Ovary (tissue), 9 donors: ENCODE measurements around the gene DSCAM. TPM values are rescaled to one million over a fixed set of nuclear protein-coding genes. Genes with fewer than 3 reads are reported as not detected.

ENCODE experiments used
- DNase-seq, 5 donors: peaks; one replicate each; pipeline ENCODE4 v3.0.0-alpha.2; 2019 to 2020
- H3K27ac ChIP-seq, 2 donors: fragments of 200-600 bp; one replicate each; pipeline versions ENCODE4 v1.5.1 to v1.8.0; 2019 to 2022
- H3K27me3 ChIP-seq: fragments of 200-600 bp; one replicate; pipeline ENCODE4 v1.8.0; 2022
- H3K36me3 ChIP-seq: fragments of 200-600 bp; sonication (generic); one replicate; pipeline ENCODE4 v1.5.1; 2019
- H3K4me1 ChIP-seq: one replicate; pipeline ENCODE4 v1.8.1; 2013; ENCODE audit warnings: mild to moderate bottlenecking, moderate library complexity; ENCODE audit not compliant: insufficient read depth
- H3K4me3 ChIP-seq: fragments of 200-600 bp; sonication (generic); one replicate; pipeline ENCODE4 v1.5.1; 2017
- H3K9me3 ChIP-seq, 2 donors: fragments of 200-600 bp in 1 of 2; sonication (generic) in 1 of 2; one replicate each; pipeline versions ENCODE4 v1.5.1 to v1.8.1; 2013 to 2019; ENCODE audit warnings: mild to moderate bottlenecking in 1 of 2, moderate library complexity in 1 of 2
- EP300 ChIP-seq: sonication (generic); formaldehyde crosslinking; IDR thresholded peaks from one replicate; pipeline ENCODE4 v1.6.1; 2017; ENCODE audit warnings: antibody characterized with exemption
- POLR2A ChIP-seq: fragments of 450-650 bp; IDR thresholded peaks from one replicate; pipeline ENCODE4 v1.6.1; 2017; ENCODE audit warnings: antibody characterized with exemption, mild to moderate bottlenecking, moderate library complexity
- WGBS, 3 donors: extraction: QIAGEN DNeasy Blood & Tissue Kit in 1 of 3; methylation state at CpG; one replicate each; pipeline versions ENCODE4 v1.1.5 to v1.1.7; 2013 to 2017; 5-methylcytosine and 5-hydroxymethylcytosine counted together
- intact Hi-C, 4 donors: fragments of 100-400 bp; cut with DNase I; formaldehyde crosslinking; loops; one replicate each; pipeline versions ENCODE4 v1.11.0 to v1.15.1; 2022 to 2023
- polyA plus RNA-seq, 2 donors: library from polyadenylated mRNA; stranded (reverse); fragments of 200-250 nt in 1 of 2; fragments of 350-450 nt in 1 of 2; fragmentation: Illumina TruSeq in 1 of 2; extraction: RNeasy Lipid Tissue Mini Kit (QIAGEN cat#74804) in 1 of 2; gene quantifications; one replicate each; pipeline ENCODE4 v1.2.3, GENCODE V29; 2013 to 2014
- total RNA-seq, 7 donors: library from RNA; depleted of rRNA in 2 of 7; stranded (reverse); fragments of >200 nt in 2 of 7; fragmentation: NEBNext Ultra II Directional in 3 of 7; extraction: Animal tissue kit (Norgen Biotek cat#: 25700) in 3 of 7; gene quantifications; one replicate each; pipeline versions ENCODE4 v1.1.0 to v1.2.4, GENCODE V29; 2016 to 2023
- TF ChIP-seq, protein P1 (sequence below), 3 donors: fragments of 450-650 bp in 2 of 3; fragments of 200-600 bp in 1 of 3; IDR thresholded peaks; one replicate each; pipeline versions ENCODE4 v1.5.1 to v1.8.0; 2016 to 2022; ENCODE audit warnings: antibody characterized with exemption in 3 of 3, mild to moderate bottlenecking in 1 of 3
- donor health status: DM: no; HTN: no; CAD: no; lungs with moderate emphysema.
- donor health status: DM: no; HTN: no; CAD: no.
- donor health status: Bipolar disorder and iron deficiency.
- donor health status: DM: yes; HTN: yes; CAD: no.
- donor health status: DM: no; HTN: no; CAD: no.
- donor health status: DM: yes; HTN: yes; CAD: no.

Gene DSCAM
- total and polyA plus RNA-seq, 9 donors = under 0.01 to 0.12 (median 0.04) TPM; not detected in 5

DNA sequence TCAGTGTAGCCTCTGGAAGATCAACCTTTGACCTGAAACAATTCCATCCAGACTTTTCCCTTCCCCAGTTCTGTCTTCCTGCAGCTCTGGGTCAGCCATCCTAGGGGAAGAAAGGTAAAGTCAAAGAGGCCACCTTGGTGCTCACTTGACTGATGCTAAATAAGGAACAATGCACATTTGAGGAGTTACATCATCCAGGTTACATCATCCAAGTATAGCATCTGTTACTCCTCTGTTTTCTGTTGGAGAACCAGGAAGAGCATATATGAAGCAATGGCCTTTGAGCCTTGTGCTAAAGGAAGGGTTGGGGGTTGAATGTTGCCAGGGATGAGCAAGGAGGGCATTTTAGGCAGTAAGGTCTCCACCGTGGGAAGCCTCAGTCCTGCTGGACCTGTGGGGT lies 3.1 kb upstream of the DSCAM start:
- WGBS, 3 donors = 76 to 84% (median 80%) methylated on average over 1 of the region's 1 CpG

DNA sequence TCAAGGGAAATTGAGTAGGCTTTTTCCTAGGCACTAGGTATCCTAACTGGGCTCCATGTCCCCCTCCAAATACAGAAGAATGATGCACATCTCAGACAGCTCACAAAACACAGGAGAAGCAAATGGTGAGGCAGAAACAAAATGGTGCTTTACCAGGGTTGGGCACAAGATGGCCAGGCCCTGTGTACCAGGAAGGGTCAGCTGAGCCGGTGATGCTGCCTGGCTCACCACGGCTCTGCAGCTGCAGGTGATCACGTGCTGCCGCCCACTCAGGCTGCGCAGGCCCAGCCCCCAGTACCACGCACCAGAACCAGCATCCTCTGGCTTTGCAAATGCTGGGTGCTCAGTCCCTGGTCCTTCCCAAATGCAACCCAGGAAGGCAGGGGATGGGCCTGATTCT lies 993 bp upstream of the DSCAM start:
- no peaks in the 10 kb centered on the region for H3K27me3 ChIP-seq
- no peak for DNase-seq

More for the DNA sequence above, 3.1 kb upstream of the DSCAM start:
- Histone ChIP-seq H3K36me3 (no peaks in the 10 kb centered on the region), H3K4me1 (no peaks in the 10 kb centered on the region), H3K9me3 (no peaks in the 10 kb centered on the region), H3K4me3 (no peak overlapping the region), H3K27me3 (no peaks in the 10 kb centered on the region), H3K27ac (no peak overlapping the region)
- TF ChIP-seq EP300 (no peak), POLR2A (no peak)
- TF ChIP-seq, protein P1, sequence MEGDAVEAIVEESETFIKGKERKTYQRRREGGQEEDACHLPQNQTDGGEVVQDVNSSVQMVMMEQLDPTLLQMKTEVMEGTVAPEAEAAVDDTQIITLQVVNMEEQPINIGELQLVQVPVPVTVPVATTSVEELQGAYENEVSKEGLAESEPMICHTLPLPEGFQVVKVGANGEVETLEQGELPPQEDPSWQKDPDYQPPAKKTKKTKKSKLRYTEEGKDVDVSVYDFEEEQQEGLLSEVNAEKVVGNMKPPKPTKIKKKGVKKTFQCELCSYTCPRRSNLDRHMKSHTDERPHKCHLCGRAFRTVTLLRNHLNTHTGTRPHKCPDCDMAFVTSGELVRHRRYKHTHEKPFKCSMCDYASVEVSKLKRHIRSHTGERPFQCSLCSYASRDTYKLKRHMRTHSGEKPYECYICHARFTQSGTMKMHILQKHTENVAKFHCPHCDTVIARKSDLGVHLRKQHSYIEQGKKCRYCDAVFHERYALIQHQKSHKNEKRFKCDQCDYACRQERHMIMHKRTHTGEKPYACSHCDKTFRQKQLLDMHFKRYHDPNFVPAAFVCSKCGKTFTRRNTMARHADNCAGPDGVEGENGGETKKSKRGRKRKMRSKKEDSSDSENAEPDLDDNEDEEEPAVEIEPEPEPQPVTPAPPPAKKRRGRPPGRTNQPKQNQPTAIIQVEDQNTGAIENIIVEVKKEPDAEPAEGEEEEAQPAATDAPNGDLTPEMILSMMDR (IDR thresholded peaks at IDR 0.05) = no peak
- intact Hi-C loops = no loop called here
- no peak for DNase-seq

DNA sequence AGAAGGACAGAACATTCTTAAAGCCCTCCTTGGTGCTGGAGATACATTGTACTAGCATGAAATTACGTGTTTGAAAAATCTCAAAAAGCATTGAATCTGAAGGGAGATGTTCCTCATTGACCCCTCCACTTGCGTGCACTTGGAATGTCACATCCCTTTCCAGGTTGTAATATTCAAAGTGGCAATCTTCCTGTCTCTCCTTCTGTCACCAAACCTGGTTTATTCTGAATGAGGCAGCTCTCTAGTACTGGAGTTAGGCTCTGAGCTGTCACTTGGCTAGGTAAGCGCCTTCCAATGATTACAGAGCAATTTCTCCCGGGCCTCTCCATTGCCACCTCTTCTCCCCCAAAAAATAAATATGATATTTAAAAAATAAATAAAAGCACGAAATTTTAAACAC lies 855 bp downstream of the DSCAM start:
- H3K4me1 ChIP-seq = no peaks in the 10 kb centered on the region
- TF ChIP-seq EP300 = no peak
- TF ChIP-seq, protein P1 (IDR thresholded peaks at IDR 0.05) = no peak
- TF ChIP-seq POLR2A = no peak
- no peaks in the 10 kb centered on the region for H3K36me3 ChIP-seq
- H3K4me3 ChIP-seq = no peak overlapping the region
- intact Hi-C loops = no loop called here
- DNase-seq = no peak
- no peaks in the 10 kb centered on the region for H3K9me3 ChIP-seq
- H3K27ac ChIP-seq = no peak overlapping the region
- no peaks in the 10 kb centered on the region for H3K27me3 ChIP-seq
- 21 to 30% (median 29%) methylated on average over 5 of the region's 5 CpGs for WGBS, 3 donors

More for the DNA sequence above, 993 bp upstream of the DSCAM start:
- 79 to 81% (median 80%) methylated on average over 6 of the region's 6 CpGs for WGBS, 3 donors
- Histone ChIP-seq H3K27ac (no peak overlapping the region), H3K4me1 (no peaks in the 10 kb centered on the region), H3K36me3 (no peaks in the 10 kb centered on the region), H3K9me3 (no peaks in the 10 kb centered on the region), H3K4me3 (no peak overlapping the region)
- intact Hi-C loops = no loop called here
- TF ChIP-seq EP300 = no peak
- TF ChIP-seq, protein P1 (IDR thresholded peaks at IDR 0.05) = no peak
- no peak for TF ChIP-seq POLR2A

DNA sequence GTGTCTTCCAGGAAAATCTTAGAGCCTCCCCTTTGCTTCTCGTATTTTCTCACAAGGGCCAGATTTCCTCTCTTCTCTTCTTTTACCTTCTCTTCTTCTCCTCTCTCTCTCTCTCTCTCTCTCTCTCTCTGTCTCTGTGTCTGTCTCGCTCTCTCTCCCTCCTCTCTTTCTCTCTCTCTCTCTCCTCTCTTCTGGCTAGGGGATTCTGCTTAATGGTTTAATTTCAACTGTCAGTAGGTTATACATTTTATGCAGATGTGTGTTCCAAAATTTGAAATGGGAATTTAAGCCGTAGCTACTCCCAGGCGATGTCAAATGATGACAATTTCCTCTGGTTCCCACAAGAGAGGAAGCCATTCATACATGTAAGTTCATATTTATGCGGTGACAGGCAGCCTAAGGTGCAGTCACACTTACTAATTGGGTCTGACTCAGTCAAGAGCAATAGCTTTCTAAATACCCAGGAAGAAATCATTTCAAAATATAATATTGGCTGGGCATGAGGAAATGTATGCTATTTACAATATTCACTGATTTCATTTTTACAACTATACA lies 1.4 kb downstream of the DSCAM start:
- H3K27me3 ChIP-seq = no peaks in the 10 kb centered on the region
- intact Hi-C loops = no loop called here

More for the DNA sequence above, 1.4 kb downstream of the DSCAM start:
- Histone ChIP-seq H3K27ac (no peak overlapping the region), H3K4me1 (no peaks in the 10 kb centered on the region), H3K4me3 (no peak overlapping the region), H3K36me3 (no peaks in the 10 kb centered on the region), H3K9me3 (no peaks in the 10 kb centered on the region)
- DNase-seq = no peak
- no peak for TF ChIP-seq POLR2A
- TF ChIP-seq, protein P1 (IDR thresholded peaks at IDR 0.05) = no peak
- TF ChIP-seq EP300 = no peak
- WGBS, 3 donors = 75 to 83% (median 81%) methylated on average over 5 of the region's 5 CpGs
